OCI-LY7 (cell line): ENCODE results near the gene SH2D7.

ENCODE experiments used
- EZH2phosphoT487 ChIP-seq: fragments of 200-600 bp; sonication (generic); IDR thresholded peaks from 2 replicates; pipeline ENCODE4 v1.6.1; 2018; ENCODE audit warnings: low read depth, borderline replicate concordance, mild to moderate bottlenecking, mixed run types, antibody characterized with exemption, low read length, moderate library complexity, mixed read lengths
- TF ChIP-seq, protein P1 (sequence below): fragments of 200-600 bp; sonication (generic); conservative IDR thresholded peaks from 2 replicates; pipeline ENCODE4 v1.5.1; 2014; ENCODE audit warnings: mild to moderate bottlenecking, antibody characterized with exemption, low read length, moderate library complexity, mixed read lengths

GRCh38 chr15:78046796-78047341 is 45.5 kb upstream of the SH2D7 start:
- TF ChIP-seq, protein P1, sequence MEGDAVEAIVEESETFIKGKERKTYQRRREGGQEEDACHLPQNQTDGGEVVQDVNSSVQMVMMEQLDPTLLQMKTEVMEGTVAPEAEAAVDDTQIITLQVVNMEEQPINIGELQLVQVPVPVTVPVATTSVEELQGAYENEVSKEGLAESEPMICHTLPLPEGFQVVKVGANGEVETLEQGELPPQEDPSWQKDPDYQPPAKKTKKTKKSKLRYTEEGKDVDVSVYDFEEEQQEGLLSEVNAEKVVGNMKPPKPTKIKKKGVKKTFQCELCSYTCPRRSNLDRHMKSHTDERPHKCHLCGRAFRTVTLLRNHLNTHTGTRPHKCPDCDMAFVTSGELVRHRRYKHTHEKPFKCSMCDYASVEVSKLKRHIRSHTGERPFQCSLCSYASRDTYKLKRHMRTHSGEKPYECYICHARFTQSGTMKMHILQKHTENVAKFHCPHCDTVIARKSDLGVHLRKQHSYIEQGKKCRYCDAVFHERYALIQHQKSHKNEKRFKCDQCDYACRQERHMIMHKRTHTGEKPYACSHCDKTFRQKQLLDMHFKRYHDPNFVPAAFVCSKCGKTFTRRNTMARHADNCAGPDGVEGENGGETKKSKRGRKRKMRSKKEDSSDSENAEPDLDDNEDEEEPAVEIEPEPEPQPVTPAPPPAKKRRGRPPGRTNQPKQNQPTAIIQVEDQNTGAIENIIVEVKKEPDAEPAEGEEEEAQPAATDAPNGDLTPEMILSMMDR, result no peak
- TF ChIP-seq EZH2phosphoT487, result no peak
